SK-N-SH (cell line): ENCODE measurements around the gene ZC2HC1C. TPM values are rescaled to one million over a fixed set of nuclear protein-coding genes. Genes with fewer than 3 reads are reported as not detected.

Experiments
- CTCF ChIA-PET: fragments of 300-600, 350-600 bp; formaldehyde crosslinking; extraction: SDS; loops from one replicate; lab custom pipeline; 2021; lab: Yijun Ruan, JAX
- POLR2A ChIA-PET: fragments of 350-600 bp; sonication (Branson Sonifier 250); formaldehyde crosslinking; extraction: SDS; loops from one replicate; lab custom pipeline; 2020; ENCODE audit warnings: antibody characterized with exemption, inconsistent platforms; lab: Yijun Ruan, JAX
- DNase-seq: peaks from one replicate; pipeline ENCODE4 v3.0.0; 2012
- H2AFZ ChIP-seq: fragments of 200-600 bp; sonication (generic); 2 replicates; pipeline ENCODE4 v1.8.1; 2016; ENCODE audit warnings: antibody characterized with exemption, mild to moderate bottlenecking, low read depth
- H3F3A ChIP-seq: fragments of 200-600 bp; sonication (generic); replicated peaks from 2 replicates; pipeline ENCODE3; 2016; ENCODE audit warnings: antibody characterized with exemption, mild to moderate bottlenecking; ENCODE audit not compliant: insufficient read depth
- H3K27ac ChIP-seq, 2 experiments: fragments of 200-500 bp in 1 of 2; fragments of 200-600 bp in 1 of 2; sonication (Bioruptor generic) in 1 of 2; sonication (generic), shearing (Covaris generic) in 1 of 2; 2 replicates each; pipeline versions ENCODE4 v1.5.1 to v1.6.1; 2014 to 2016; ENCODE audit warnings: low read depth in 2 of 2, inconsistent platforms in 1 of 2, low read length in 1 of 2, mild to moderate bottlenecking in 1 of 2, mixed read lengths in 1 of 2
- H3K27me3 ChIP-seq: fragments of 200-600 bp; sonication (generic), shearing (Covaris generic); 2 replicates; pipeline ENCODE4 v1.6.1; 2016; ENCODE audit warnings: mixed run types; ENCODE audit not compliant: insufficient read depth
- H3K36me3 ChIP-seq, 2 experiments: fragments of 200-500 bp in 1 of 2; fragments of 200-600 bp in 1 of 2; sonication (Bioruptor generic) in 1 of 2; sonication (generic) in 1 of 2; replicated peaks in 1 of 2; 2 replicates each; pipeline versions ENCODE3 to v1.5.1; 2014 to 2016; ENCODE audit warnings: low read length in 1 of 2, mild to moderate bottlenecking in 1 of 2; ENCODE audit not compliant: insufficient read depth in 2 of 2, control insufficient read depth in 1 of 2
- H3K4me1 ChIP-seq, 2 experiments: fragments of 200-500 bp in 1 of 2; fragments of 200-600 bp in 1 of 2; sonication (Bioruptor generic) in 1 of 2; sonication (generic), shearing (Covaris generic) in 1 of 2; 2 replicates each; pipeline versions ENCODE4 v1.5.1 to v1.6.1; 2014 to 2016; ENCODE audit warnings: low read depth in 1 of 2, low read length in 1 of 2, mixed run types in 1 of 2; ENCODE audit not compliant: insufficient read depth in 2 of 2, control insufficient read depth in 1 of 2
- H3K4me2 ChIP-seq: fragments of 200-600 bp; sonication (generic), shearing (Covaris generic); 2 replicates; pipeline ENCODE4 v1.6.1; 2017; ENCODE audit warnings: mixed run types
- H3K4me3 ChIP-seq, 2 experiments: fragments of 200-500 bp in 1 of 2; fragments of 200-600 bp in 1 of 2; sonication (Bioruptor generic) in 1 of 2; sonication (generic), shearing (Covaris generic) in 1 of 2; 2 replicates each; pipeline versions ENCODE4 v1.5.1 to v1.8.1; 2014 to 2016; ENCODE audit warnings: low read depth in 2 of 2, inconsistent platforms in 1 of 2, low read length in 1 of 2, mild to moderate bottlenecking in 1 of 2, mixed read lengths in 1 of 2, moderate library complexity in 1 of 2
- H3K79me2 ChIP-seq: fragments of 200-600 bp; sonication (generic); 2 replicates; pipeline ENCODE4 v1.8.1; 2017; ENCODE audit warnings: mild to moderate bottlenecking; ENCODE audit not compliant: insufficient read depth
- H3K9ac ChIP-seq: fragments of 200-600 bp; sonication (generic); 2 replicates; pipeline ENCODE4 v1.6.1; 2017; ENCODE audit warnings: mixed run types
- H3K9me2 ChIP-seq: fragments of 200-600 bp; sonication (generic); 2 replicates; pipeline ENCODE4 v1.6.1; 2017; ENCODE audit warnings: mixed run types
- H3K9me3 ChIP-seq: fragments of 200-600 bp; sonication (generic); 2 replicates; pipeline ENCODE4 v1.6.1; 2017; ENCODE audit warnings: mixed run types, mild to moderate bottlenecking, moderate library complexity
- H4K20me1 ChIP-seq: fragments of 200-600 bp; sonication (generic); 2 replicates; pipeline ENCODE4 v1.6.1; 2017; ENCODE audit warnings: mild to moderate bottlenecking, mixed run types; ENCODE audit not compliant: insufficient read depth
- CHD2 ChIP-seq: fragments of 150-350 bp; IDR thresholded peaks from 2 replicates; pipeline ENCODE4 v1.6.1; 2018; ENCODE audit warnings: low read length; ENCODE audit not compliant: partially characterized antibody
- EP300 ChIP-seq, 2 experiments: IDR thresholded peaks; 2 replicates each; pipeline versions ENCODE4 v1.4.0 to v1.6.1; 2012; ENCODE audit warnings: borderline replicate concordance in 1 of 2, low read depth in 1 of 2, low read length in 1 of 2
- EZH2phosphoT487 ChIP-seq: fragments of 200-600 bp; sonication (generic); IDR thresholded peaks from 2 replicates; pipeline ENCODE4 v1.6.1; 2017; ENCODE audit warnings: low read depth, mixed run types, mild to moderate bottlenecking, antibody characterized with exemption, moderate library complexity, borderline replicate concordance
- GABPA ChIP-seq: IDR thresholded peaks from 2 replicates; pipeline ENCODE4 v1.4.0; 2012; ENCODE audit warnings: low read depth, mild to moderate bottlenecking
- GATA2 ChIP-seq: sonication (generic); formaldehyde crosslinking; IDR thresholded peaks from 2 replicates; pipeline ENCODE4 v1.5.0; 2020; ENCODE audit warnings: mild to moderate bottlenecking, missing genetic modification reagents
- IRF3 ChIP-seq: fragments of 150-350 bp; IDR thresholded peaks from 2 replicates; pipeline ENCODE4 v1.6.1; 2016; ENCODE audit warnings: mild to moderate bottlenecking, low read depth, low read length
- JUND ChIP-seq: IDR thresholded peaks from 2 replicates; pipeline ENCODE4 v1.4.0; 2012
- MEF2A ChIP-seq: IDR thresholded peaks from 2 replicates; pipeline ENCODE4 v1.4.0; 2012; ENCODE audit warnings: low read depth, borderline replicate concordance
- MXI1 ChIP-seq: IDR thresholded peaks from 2 replicates; pipeline ENCODE4 v1.6.1; 2012; ENCODE audit warnings: mild to moderate bottlenecking, low read depth, low read length, improper control_type of control experiment
- PBX3 ChIP-seq: IDR thresholded peaks from 2 replicates; pipeline ENCODE4; 2012
- POLR2AphosphoS5 ChIP-seq: IDR thresholded peaks from 2 replicates; pipeline ENCODE4 v1.6.1; 2012; ENCODE audit warnings: low read depth, low read length
- RAD21 ChIP-seq: IDR thresholded peaks from 2 replicates; pipeline ENCODE4 v1.6.1; 2012; ENCODE audit warnings: mild to moderate bottlenecking, low read length
- RCOR1 ChIP-seq: fragments of 150-350 bp; IDR thresholded peaks from 2 replicates; pipeline ENCODE4 v1.6.1; 2017; ENCODE audit warnings: antibody characterized with exemption, low read length
- SIN3A ChIP-seq: IDR thresholded peaks from 2 replicates; pipeline ENCODE4 v1.6.1; 2012; ENCODE audit warnings: low read depth, mild to moderate bottlenecking, low read length, moderate library complexity, borderline replicate concordance
- TCF12 ChIP-seq: IDR thresholded peaks from 2 replicates; pipeline ENCODE4 v1.4.0; 2012
- USF2 ChIP-seq: fragments of 150-350 bp; IDR thresholded peaks from 2 replicates; pipeline ENCODE4 v1.6.1; 2017; ENCODE audit warnings: antibody characterized with exemption, low read length, low read depth, borderline replicate concordance
- WGBS: methylation state at CpG from one replicate; pipeline ENCODE4 v1.1.6; 2017; ENCODE audit warnings: low lambda C conversion rate; 5-methylcytosine and 5-hydroxymethylcytosine counted together
- polyA plus RNA-seq, 3 experiments: library from polyadenylated mRNA; depleted of rRNA; stranded (reverse); fragments of >200 nt; gene quantifications; 2 replicates each; pipeline ENCODE4 v1.2.3, GENCODE V29; 2012
- TF ChIP-seq, protein P1 (sequence below): IDR thresholded peaks from 2 replicates; pipeline ENCODE4 v1.4.0; 2012; ENCODE audit warnings: low read depth, borderline replicate concordance

Gene ZC2HC1C
- polyA plus RNA-seq, 1 of the 3 experiments (the other 2 are of a cell fraction), result 1.2 TPM

GRCh38 chr14:75042035-75042434, 27.4 kb upstream of the ZC2HC1C start:
- Histone ChIP-seq H2AFZ (no peak overlapping the region), H4K20me1 (no peaks in the 10 kb centered on the region), H3K9me2 (no peaks in the 10 kb centered on the region), H3K27ac (peak overlapping the region; percentile 33 to 62), H3K4me2 (peak overlapping the region; percentile 42), H3K4me1 (peaks cover 24 to 25% of the 10 kb centered on the region in 2 experiments; a peak in 3 of 4 replicates), H3K9me3 (no peaks in the 10 kb centered on the region), H3K36me3 (peaks cover 0 to 5% of the 10 kb centered on the region in 2 experiments), H3F3A (peaks cover 14% of the 10 kb centered on the region), H3K79me2 (peaks cover 6% of the 10 kb centered on the region; the same call in 1 of the 2 replicates), H3K9ac (no peak overlapping the region), H3K4me3 (no peak overlapping the region), H3K27me3 (no peaks in the 10 kb centered on the region)
- WGBS, result 16% methylated on average over 6 of the region's 6 CpGs
- POLR2A ChIA-PET, result no interaction called here
- CTCF ChIA-PET, result interaction anchor here (0.8 to 3.4 kb wide), 8 partner anchors 19 to 181 kb away, joined by 3 to 12 read pairs (median 4); no protein-coding TSS in a partner anchor
- no peak for TF ChIP-seq IRF3
- TF ChIP-seq MXI1, result peak; percentile 77
- TF ChIP-seq RCOR1, result peak; percentile 99
- no peak for TF ChIP-seq GABPA
- peak; percentile 74 for TF ChIP-seq CHD2
- peak in 1 of 2 experiments; percentile 85; a peak in 2 of 4 replicates for TF ChIP-seq EP300 (IDR thresholded peaks at IDR 0.05; ENCODE audit: borderline replicate concordance in 1 of 2, low read depth in 1 of 2, low read length in 1 of 2)
- TF ChIP-seq POLR2AphosphoS5, result peak; percentile 59
- TF ChIP-seq PBX3, result no peak
- TF ChIP-seq, protein P1, sequence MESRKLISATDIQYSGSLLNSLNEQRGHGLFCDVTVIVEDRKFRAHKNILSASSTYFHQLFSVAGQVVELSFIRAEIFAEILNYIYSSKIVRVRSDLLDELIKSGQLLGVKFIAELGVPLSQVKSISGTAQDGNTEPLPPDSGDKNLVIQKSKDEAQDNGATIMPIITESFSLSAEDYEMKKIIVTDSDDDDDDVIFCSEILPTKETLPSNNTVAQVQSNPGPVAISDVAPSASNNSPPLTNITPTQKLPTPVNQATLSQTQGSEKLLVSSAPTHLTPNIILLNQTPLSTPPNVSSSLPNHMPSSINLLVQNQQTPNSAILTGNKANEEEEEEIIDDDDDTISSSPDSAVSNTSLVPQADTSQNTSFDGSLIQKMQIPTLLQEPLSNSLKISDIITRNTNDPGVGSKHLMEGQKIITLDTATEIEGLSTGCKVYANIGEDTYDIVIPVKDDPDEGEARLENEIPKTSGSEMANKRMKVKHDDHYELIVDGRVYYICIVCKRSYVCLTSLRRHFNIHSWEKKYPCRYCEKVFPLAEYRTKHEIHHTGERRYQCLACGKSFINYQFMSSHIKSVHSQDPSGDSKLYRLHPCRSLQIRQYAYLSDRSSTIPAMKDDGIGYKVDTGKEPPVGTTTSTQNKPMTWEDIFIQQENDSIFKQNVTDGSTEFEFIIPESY, result no peak
- TF ChIP-seq TCF12, result peak; percentile 71
- no peak for TF ChIP-seq USF2
- no peak for TF ChIP-seq JUND
- no peak for TF ChIP-seq SIN3A
- TF ChIP-seq GATA2 (CRISPR knock-in tag), result peak; percentile 46; the same call in 1 of the 2 replicates
- TF ChIP-seq RAD21, result peak; percentile 26
- TF ChIP-seq MEF2A, result no peak
- no peak for TF ChIP-seq EZH2phosphoT487
- peak; percentile 68 for DNase-seq
